Natural killer cell (primary cell): ENCODE measurements around the gene TMEM45A. TPM values are rescaled to one million over a fixed set of nuclear protein-coding genes. Genes with fewer than 3 reads are reported as not detected.

Source experiments
- ATAC-seq, 3 donors: fragments of 150-1000 bp in 2 of 3; fragments of 200-7000 bp in 1 of 3; cut with Tn5 transposase; 1 replicate in 1 of 3; 2 replicates in 2 of 3; pipeline ENCODE4 v1.10.0; 2021; ENCODE audit warnings: mild to moderate bottlenecking in 2 of 3, moderate library complexity in 2 of 3
- DNase-seq, 2 donors: peaks; one replicate each; pipeline versions ENCODE4 v3.0.0 to v3.0.0-alpha.2; 2013 to 2021; ENCODE audit warnings: mixed read lengths in 1 of 2
- H3K27ac ChIP-seq: one replicate; pipeline ENCODE4 v1.5.1; 2013; ENCODE audit warnings: mild to moderate bottlenecking, low read length
- H3K27me3 ChIP-seq: one replicate; pipeline ENCODE4 v1.6.1; 2013; ENCODE audit warnings: low read length; ENCODE audit not compliant: control insufficient read depth, insufficient read depth
- H3K36me3 ChIP-seq: one replicate; pipeline ENCODE4 v1.6.1; 2013; ENCODE audit warnings: low read length; ENCODE audit not compliant: control insufficient read depth, insufficient read depth
- H3K4me1 ChIP-seq: one replicate; pipeline ENCODE4 v1.6.1; 2013; ENCODE audit warnings: low read length; ENCODE audit not compliant: control insufficient read depth, insufficient read depth
- H3K4me3 ChIP-seq: one replicate; pipeline ENCODE4 v1.5.1; 2013; ENCODE audit warnings: low read length
- H3K9me3 ChIP-seq: one replicate; pipeline ENCODE4 v1.6.1; 2013; ENCODE audit warnings: low read length; ENCODE audit not compliant: control insufficient read depth, insufficient read depth
- H3K27ac Mint-ChIP-seq, 2 donors: one replicate each; pipeline ENCODE4 v1.8.0; 2022; ENCODE audit warnings: mild to moderate bottlenecking in 2 of 2, mixed read lengths in 2 of 2, moderate library complexity in 1 of 2
- H3K27me3 Mint-ChIP-seq, 2 donors: one replicate each; pipeline ENCODE4 v1.8.0; 2022; ENCODE audit warnings: low read depth in 2 of 2, mixed read lengths in 2 of 2
- H3K36me3 Mint-ChIP-seq: one replicate; pipeline ENCODE4 v1.8.0; 2022; ENCODE audit warnings: mixed read lengths
- H3K4me1 Mint-ChIP-seq, 2 donors: one replicate each; pipeline ENCODE4 v1.8.0; 2022; ENCODE audit warnings: mixed read lengths in 2 of 2
- H3K4me3 Mint-ChIP-seq: one replicate; pipeline ENCODE4 v1.8.0; 2022; ENCODE audit warnings: mild to moderate bottlenecking, moderate library complexity, mixed read lengths
- H3K9me3 Mint-ChIP-seq, 2 donors: one replicate each; pipeline ENCODE4 v1.8.0; 2022; ENCODE audit warnings: mixed read lengths in 2 of 2
- WGBS: methylation state at CpG from one replicate; pipeline ENCODE4 v1.1.7; 2013; ENCODE audit warnings: missing lambda C conversion rate; ENCODE audit not compliant: insufficient coverage; 5-methylcytosine and 5-hydroxymethylcytosine counted together
- intact Hi-C: fragments of 100-400 bp; cut with micrococcal nuclease; formaldehyde crosslinking; loops from one replicate; pipeline ENCODE4 v1.14.2; 2022
- total RNA-seq, 4 donors: library from RNA; stranded (reverse); fragments of 120-200 nt in 1 of 4; gene quantifications; one replicate each; pipeline versions ENCODE4 v1.2.3 to v1.2.4, GENCODE V29; 2013 to 2022
- TF ChIP-seq, protein P1 (sequence below): fragments of 200-600 bp; IDR thresholded peaks from one replicate; pipeline ENCODE4 v1.8.0; 2022; ENCODE audit warnings: antibody characterized with exemption

Gene TMEM45A
- total RNA-seq, 3 donors from 2014 or later (not counting 1 experiment from before 2014, with no cell fraction given): 0.23 to 0.49 (median 0.25) TPM

GRCh38 chr3:100531093-100531492 lies 38.7 kb downstream of the TMEM45A start:
- ATAC-seq (no peak), DNase-seq (no peak)
- WGBS: no CpG with 5 or more reads among the region's 3 CpGs
- no peaks in the 10 kb centered on the region for H3K4me1 ChIP-seq
- Mint-ChIP-seq H3K9me3 (no peaks in the 10 kb centered on the region), H3K27ac (no peak overlapping the region), H3K27me3 (peaks cover 8 to 18% of the 10 kb centered on the region in 2 donors), H3K36me3 (no peaks in the 10 kb centered on the region), H3K4me3 (no peak overlapping the region), H3K4me1 (no peaks in the 10 kb centered on the region)
- H3K36me3 ChIP-seq: no peaks in the 10 kb centered on the region
- H3K4me3 ChIP-seq: no peak overlapping the region
- intact Hi-C loops: no loop called here
- no peaks in the 10 kb centered on the region for H3K9me3 ChIP-seq
- H3K27ac ChIP-seq: no peak overlapping the region
- TF ChIP-seq, protein P1, sequence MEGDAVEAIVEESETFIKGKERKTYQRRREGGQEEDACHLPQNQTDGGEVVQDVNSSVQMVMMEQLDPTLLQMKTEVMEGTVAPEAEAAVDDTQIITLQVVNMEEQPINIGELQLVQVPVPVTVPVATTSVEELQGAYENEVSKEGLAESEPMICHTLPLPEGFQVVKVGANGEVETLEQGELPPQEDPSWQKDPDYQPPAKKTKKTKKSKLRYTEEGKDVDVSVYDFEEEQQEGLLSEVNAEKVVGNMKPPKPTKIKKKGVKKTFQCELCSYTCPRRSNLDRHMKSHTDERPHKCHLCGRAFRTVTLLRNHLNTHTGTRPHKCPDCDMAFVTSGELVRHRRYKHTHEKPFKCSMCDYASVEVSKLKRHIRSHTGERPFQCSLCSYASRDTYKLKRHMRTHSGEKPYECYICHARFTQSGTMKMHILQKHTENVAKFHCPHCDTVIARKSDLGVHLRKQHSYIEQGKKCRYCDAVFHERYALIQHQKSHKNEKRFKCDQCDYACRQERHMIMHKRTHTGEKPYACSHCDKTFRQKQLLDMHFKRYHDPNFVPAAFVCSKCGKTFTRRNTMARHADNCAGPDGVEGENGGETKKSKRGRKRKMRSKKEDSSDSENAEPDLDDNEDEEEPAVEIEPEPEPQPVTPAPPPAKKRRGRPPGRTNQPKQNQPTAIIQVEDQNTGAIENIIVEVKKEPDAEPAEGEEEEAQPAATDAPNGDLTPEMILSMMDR: no peak
- no peaks in the 10 kb centered on the region for H3K27me3 ChIP-seq

DNA sequence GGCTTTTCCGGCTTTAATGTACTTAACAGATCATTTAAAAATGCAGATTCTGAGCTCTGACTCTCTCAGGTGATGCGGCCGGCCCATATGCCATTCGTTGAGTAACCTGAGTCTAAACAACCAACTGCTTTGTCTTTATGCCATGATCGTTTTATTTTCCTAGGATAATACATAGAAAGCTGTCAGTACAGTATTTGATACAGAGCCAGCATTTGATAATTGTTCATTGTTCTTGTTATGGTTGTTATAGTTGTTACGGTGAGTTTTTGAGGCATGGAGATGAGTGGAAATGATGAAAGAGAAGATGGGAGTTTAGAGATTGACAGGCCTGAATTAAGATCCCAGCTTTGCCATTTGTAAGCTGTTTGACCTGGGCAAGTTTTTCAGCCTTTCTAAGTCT lies 40.0 kb downstream of the TMEM45A start:
- H3K4me1 Mint-ChIP-seq: no peaks in the 10 kb centered on the region
- intact Hi-C loops: no loop called here
- Histone ChIP-seq H3K9me3 (no peaks in the 10 kb centered on the region), H3K27me3 (no peaks in the 10 kb centered on the region), H3K36me3 (no peaks in the 10 kb centered on the region), H3K4me3 (no peak overlapping the region), H3K27ac (no peak overlapping the region), H3K4me1 (no peaks in the 10 kb centered on the region)
- no peaks in the 10 kb centered on the region for H3K9me3 Mint-ChIP-seq
- TF ChIP-seq, protein P1: no peak
- H3K36me3 Mint-ChIP-seq: no peaks in the 10 kb centered on the region
- ATAC-seq (no peak), DNase-seq (no peak)
- H3K27me3 Mint-ChIP-seq: peaks cover 9 to 12% of the 10 kb centered on the region in 2 donors
- H3K4me3 Mint-ChIP-seq: no peak overlapping the region
- no peak overlapping the region for H3K27ac Mint-ChIP-seq
- 92% methylated on average over 6 of the region's 6 CpGs for WGBS

- DNase-seq (no peak), ATAC-seq (no peak)
- Histone ChIP-seq H3K36me3 (no peaks in the 10 kb centered on the region), H3K4me3 (no peak overlapping the region), H3K4me1 (no peaks in the 10 kb centered on the region), H3K9me3 (no peaks in the 10 kb centered on the region), H3K27me3 (no peaks in the 10 kb centered on the region), H3K27ac (no peak overlapping the region)
- H3K4me3 Mint-ChIP-seq: no peak overlapping the region
- intact Hi-C loops: no loop called here
- no peaks in the 10 kb centered on the region for H3K9me3 Mint-ChIP-seq
- 90% methylated on average over 3 of the region's 3 CpGs for WGBS
- no peaks in the 10 kb centered on the region for H3K36me3 Mint-ChIP-seq
- H3K4me1 Mint-ChIP-seq: no peaks in the 10 kb centered on the region
- TF ChIP-seq, protein P1: no peak
- H3K27ac Mint-ChIP-seq: no peak overlapping the region
- H3K27me3 Mint-ChIP-seq: peaks cover 8 to 9% of the 10 kb centered on the region in 2 donors
Measured at GRCh38 chr3:100533176-100533575, 40.8 kb downstream of the TMEM45A start.

GRCh38 chr3:100535610-100535943 lies 43.2 kb downstream of the TMEM45A start:
- no peak for DNase-seq

More at GRCh38 chr3:100535610-100535943, 43.2 kb downstream of the TMEM45A start:
- Mint-ChIP-seq H3K36me3 (no peaks in the 10 kb centered on the region), H3K4me3 (no peak overlapping the region), H3K4me1 (no peaks in the 10 kb centered on the region), H3K9me3 (no peaks in the 10 kb centered on the region), H3K27me3 (peaks cover 0 to 7% of the 10 kb centered on the region in 2 donors), H3K27ac (no peak overlapping the region)
- TF ChIP-seq, protein P1: no peak
- Histone ChIP-seq H3K4me3 (no peak overlapping the region), H3K27ac (no peak overlapping the region), H3K27me3 (no peaks in the 10 kb centered on the region), H3K9me3 (no peaks in the 10 kb centered on the region), H3K36me3 (no peaks in the 10 kb centered on the region), H3K4me1 (no peaks in the 10 kb centered on the region)
- no peak for ATAC-seq
- intact Hi-C loops: no loop called here
- WGBS: 100% methylated on average over 1 of the region's 1 CpG
